Ovary (tissue), 9 donors: ENCODE results near the gene TRPM2. TPM values are rescaled to one million over a fixed set of nuclear protein-coding genes. Genes with fewer than 3 reads are reported as not detected.

ENCODE experiments used
- DNase-seq, 5 donors: peaks; one replicate each; pipeline ENCODE4 v3.0.0-alpha.2; 2019 to 2020
- H3K27ac ChIP-seq, 2 donors: fragments of 200-600 bp; one replicate each; pipeline versions ENCODE4 v1.5.1 to v1.8.0; 2019 to 2022
- H3K27me3 ChIP-seq: fragments of 200-600 bp; one replicate; pipeline ENCODE4 v1.8.0; 2022
- H3K36me3 ChIP-seq: fragments of 200-600 bp; sonication (generic); one replicate; pipeline ENCODE4 v1.5.1; 2019
- H3K4me1 ChIP-seq: one replicate; pipeline ENCODE4 v1.8.1; 2013; ENCODE audit warnings: mild to moderate bottlenecking, moderate library complexity; ENCODE audit not compliant: insufficient read depth
- H3K4me3 ChIP-seq: fragments of 200-600 bp; sonication (generic); one replicate; pipeline ENCODE4 v1.5.1; 2017
- H3K9me3 ChIP-seq, 2 donors: fragments of 200-600 bp in 1 of 2; sonication (generic) in 1 of 2; one replicate each; pipeline versions ENCODE4 v1.5.1 to v1.8.1; 2013 to 2019; ENCODE audit warnings: mild to moderate bottlenecking in 1 of 2, moderate library complexity in 1 of 2
- EP300 ChIP-seq: sonication (generic); formaldehyde crosslinking; IDR thresholded peaks from one replicate; pipeline ENCODE4 v1.6.1; 2017; ENCODE audit warnings: antibody characterized with exemption
- POLR2A ChIP-seq: fragments of 450-650 bp; IDR thresholded peaks from one replicate; pipeline ENCODE4 v1.6.1; 2017; ENCODE audit warnings: antibody characterized with exemption, mild to moderate bottlenecking, moderate library complexity
- WGBS, 3 donors: extraction: QIAGEN DNeasy Blood & Tissue Kit in 1 of 3; methylation state at CpG; one replicate each; pipeline versions ENCODE4 v1.1.5 to v1.1.7; 2013 to 2017; 5-methylcytosine and 5-hydroxymethylcytosine counted together
- intact Hi-C, 4 donors: fragments of 100-400 bp; cut with DNase I; formaldehyde crosslinking; loops; one replicate each; pipeline versions ENCODE4 v1.11.0 to v1.15.1; 2022 to 2023
- polyA plus RNA-seq, 2 donors: library from polyadenylated mRNA; stranded (reverse); fragments of 200-250 nt in 1 of 2; fragments of 350-450 nt in 1 of 2; fragmentation: Illumina TruSeq in 1 of 2; extraction: RNeasy Lipid Tissue Mini Kit (QIAGEN cat#74804) in 1 of 2; gene quantifications; one replicate each; pipeline ENCODE4 v1.2.3, GENCODE V29; 2013 to 2014
- total RNA-seq, 7 donors: library from RNA; depleted of rRNA in 2 of 7; stranded (reverse); fragments of >200 nt in 2 of 7; fragmentation: NEBNext Ultra II Directional in 3 of 7; extraction: Animal tissue kit (Norgen Biotek cat#: 25700) in 3 of 7; gene quantifications; one replicate each; pipeline versions ENCODE4 v1.1.0 to v1.2.4, GENCODE V29; 2016 to 2023
- TF ChIP-seq, protein P1 (sequence below), 3 donors: fragments of 450-650 bp in 2 of 3; fragments of 200-600 bp in 1 of 3; IDR thresholded peaks; one replicate each; pipeline versions ENCODE4 v1.5.1 to v1.8.0; 2016 to 2022; ENCODE audit warnings: antibody characterized with exemption in 3 of 3, mild to moderate bottlenecking in 1 of 3
- donor health status: DM: no; HTN: no; CAD: no; lungs with moderate emphysema.
- donor health status: DM: no; HTN: no; CAD: no.
- donor health status: Bipolar disorder and iron deficiency.
- donor health status: DM: yes; HTN: yes; CAD: no.
- donor health status: DM: no; HTN: no; CAD: no.
- donor health status: DM: yes; HTN: yes; CAD: no.

TRPM2 gene
- total and polyA plus RNA-seq, 9 donors: 0.48 to 7.0 (median 1.8) TPM

DNA sequence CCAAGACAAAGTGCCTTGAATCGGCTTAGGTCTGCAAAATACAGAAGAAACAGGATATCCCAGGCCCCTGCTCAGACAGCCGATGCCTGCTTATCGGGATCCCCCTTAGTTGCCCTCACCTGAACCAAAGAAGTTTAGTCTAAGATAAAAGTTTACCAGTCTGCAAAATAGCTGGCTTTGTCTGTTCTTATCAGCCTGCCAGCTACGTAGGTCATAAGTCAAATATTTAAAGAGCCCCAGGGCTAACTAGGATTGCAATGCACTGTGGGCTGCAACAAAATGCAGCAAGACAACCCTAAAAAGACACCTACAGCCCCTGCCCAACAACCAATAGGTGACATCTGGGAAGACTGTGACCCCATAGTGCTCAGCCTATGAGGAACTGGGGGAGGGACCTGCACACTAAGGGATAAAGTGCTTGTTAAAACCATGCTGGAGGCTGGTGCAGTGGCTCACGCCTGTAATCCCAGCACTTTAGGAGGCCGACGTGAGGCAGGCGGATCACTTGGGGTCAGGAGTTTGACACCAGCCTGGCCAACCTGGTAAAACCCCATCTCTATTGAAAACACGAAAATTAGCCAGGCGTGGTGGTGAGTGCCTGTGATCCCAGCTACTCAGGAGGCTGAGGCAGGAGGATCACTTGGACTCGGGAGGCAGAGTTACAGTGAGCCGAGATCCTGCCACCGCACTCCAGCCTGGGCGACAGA, 129.3 kb downstream of the TRPM2 start:
- WGBS, 3 donors: 70 to 76% (median 74%) methylated on average over 14 of the region's 14 CpGs
- DNase-seq: no peak
- no peaks in the 10 kb centered on the region for H3K27me3 ChIP-seq
- H3K9me3 ChIP-seq: no peaks in the 10 kb centered on the region
- TF ChIP-seq EP300: no peak
- TF ChIP-seq, protein P1, sequence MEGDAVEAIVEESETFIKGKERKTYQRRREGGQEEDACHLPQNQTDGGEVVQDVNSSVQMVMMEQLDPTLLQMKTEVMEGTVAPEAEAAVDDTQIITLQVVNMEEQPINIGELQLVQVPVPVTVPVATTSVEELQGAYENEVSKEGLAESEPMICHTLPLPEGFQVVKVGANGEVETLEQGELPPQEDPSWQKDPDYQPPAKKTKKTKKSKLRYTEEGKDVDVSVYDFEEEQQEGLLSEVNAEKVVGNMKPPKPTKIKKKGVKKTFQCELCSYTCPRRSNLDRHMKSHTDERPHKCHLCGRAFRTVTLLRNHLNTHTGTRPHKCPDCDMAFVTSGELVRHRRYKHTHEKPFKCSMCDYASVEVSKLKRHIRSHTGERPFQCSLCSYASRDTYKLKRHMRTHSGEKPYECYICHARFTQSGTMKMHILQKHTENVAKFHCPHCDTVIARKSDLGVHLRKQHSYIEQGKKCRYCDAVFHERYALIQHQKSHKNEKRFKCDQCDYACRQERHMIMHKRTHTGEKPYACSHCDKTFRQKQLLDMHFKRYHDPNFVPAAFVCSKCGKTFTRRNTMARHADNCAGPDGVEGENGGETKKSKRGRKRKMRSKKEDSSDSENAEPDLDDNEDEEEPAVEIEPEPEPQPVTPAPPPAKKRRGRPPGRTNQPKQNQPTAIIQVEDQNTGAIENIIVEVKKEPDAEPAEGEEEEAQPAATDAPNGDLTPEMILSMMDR (IDR thresholded peaks at IDR 0.05): no peak
- no peak for TF ChIP-seq POLR2A
- no peaks in the 10 kb centered on the region for H3K4me1 ChIP-seq
- no peaks in the 10 kb centered on the region for H3K36me3 ChIP-seq
- no peak overlapping the region for H3K4me3 ChIP-seq
- intact Hi-C loops: no loop called here
- H3K27ac ChIP-seq: no peak overlapping the region

DNA sequence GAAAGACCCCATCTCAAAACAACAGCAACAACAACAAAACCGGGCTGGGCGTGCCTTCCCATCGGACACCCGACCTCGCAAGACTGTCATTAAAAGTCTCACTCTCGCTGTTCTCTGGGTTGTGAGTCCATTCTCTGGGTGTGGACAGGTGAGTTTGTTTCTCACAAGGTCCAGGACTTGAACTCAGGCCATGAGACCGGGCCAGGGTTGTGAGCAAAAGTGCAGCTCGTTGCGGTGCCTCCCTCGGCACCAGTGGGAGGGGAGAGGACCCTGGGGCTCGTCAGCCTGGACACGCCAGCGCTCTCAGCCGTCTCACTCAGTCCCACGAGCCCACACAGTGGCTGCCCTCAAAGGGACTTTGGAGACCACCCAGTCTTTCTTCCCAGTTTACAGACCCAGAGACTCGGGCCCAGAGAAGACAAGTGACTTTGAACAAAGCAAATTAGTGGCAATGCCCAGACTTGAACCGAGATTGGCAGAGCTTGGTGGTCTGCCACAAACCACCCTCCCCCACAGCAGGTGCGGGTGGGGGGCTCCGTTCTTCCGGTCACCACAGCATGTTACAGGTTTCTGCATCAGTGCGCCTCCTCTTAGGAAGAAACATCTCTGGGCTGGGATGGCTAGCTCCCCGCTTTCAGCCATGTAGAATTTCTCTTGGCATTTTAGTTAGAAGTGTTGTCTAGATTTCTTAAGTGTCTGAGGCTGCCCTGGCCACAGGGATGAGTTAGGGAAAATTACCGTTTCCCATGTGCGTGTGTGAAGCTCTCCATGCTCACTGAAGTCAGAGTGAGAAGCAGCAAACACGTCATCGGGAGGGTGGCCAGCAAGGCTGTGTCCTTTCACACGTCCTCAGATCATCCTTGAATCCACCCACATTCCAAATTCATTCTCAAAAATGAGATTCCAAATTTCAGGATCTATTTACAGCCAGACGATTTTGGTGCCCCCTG, 130.1 kb downstream of the TRPM2 start:
- Histone ChIP-seq H3K9me3 (peaks cover 0 to 6% of the 10 kb centered on the region in 2 donors), H3K27ac (no peak overlapping the region), H3K27me3 (no peaks in the 10 kb centered on the region), H3K4me3 (no peak overlapping the region), H3K36me3 (no peaks in the 10 kb centered on the region), H3K4me1 (no peaks in the 10 kb centered on the region)
- TF ChIP-seq, protein P1 (IDR thresholded peaks at IDR 0.05): no peak
- TF ChIP-seq EP300 (no peak), POLR2A (no peak)
- no peak for DNase-seq
- intact Hi-C loops: no loop called here
- WGBS, 3 donors: 67 to 72% (median 68%) methylated on average over 28 of the region's 28 CpGs

DNA sequence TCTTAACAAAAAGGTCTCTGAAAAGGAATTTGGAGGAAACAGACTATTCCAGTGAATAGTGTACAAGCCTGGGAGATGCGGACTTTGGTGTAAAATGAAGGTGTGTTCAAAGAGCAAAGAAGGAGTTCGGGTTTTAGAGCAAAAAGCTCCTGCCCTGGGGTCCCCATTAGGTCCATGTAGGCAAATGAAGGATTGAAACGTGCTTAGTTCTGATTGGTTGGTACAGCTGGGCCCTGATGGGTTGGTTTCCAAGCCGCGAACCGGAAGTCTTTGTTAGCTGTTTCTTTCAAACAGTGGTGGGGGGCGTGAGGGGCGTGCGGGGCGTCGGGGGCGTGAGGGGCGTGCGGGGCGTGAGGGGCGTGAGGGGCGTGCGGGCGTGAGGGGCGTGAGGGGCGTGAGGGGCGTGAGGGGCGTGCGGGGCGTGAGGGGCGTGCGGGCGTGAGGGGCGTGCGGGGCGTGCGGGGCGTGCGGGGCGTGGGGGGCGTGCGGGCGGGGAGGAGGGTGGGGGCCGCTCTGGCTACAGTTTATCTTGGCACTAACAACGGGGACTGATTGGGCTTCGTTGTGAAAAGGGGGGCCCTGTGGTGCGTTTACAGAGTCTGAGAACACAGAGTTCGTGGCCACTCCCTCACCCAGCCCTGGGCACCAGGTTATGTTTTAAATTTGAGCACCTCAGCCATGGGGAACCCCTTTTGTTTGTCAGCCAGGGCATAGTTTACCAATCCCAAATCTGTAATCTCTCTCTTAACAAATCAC, 131.3 kb downstream of the TRPM2 start:
- intact Hi-C loops: no loop called here
- no peaks in the 10 kb centered on the region for H3K36me3 ChIP-seq
- no peak overlapping the region for H3K27ac ChIP-seq
- no peak for DNase-seq
- TF ChIP-seq POLR2A: no peak
- TF ChIP-seq, protein P1 (IDR thresholded peaks at IDR 0.05): no peak
- no peak for TF ChIP-seq EP300
- WGBS, 3 donors: 83 to 86% (median 84%) methylated on average over 39 to 41 of the region's 43 CpGs
- no peaks in the 10 kb centered on the region for H3K4me1 ChIP-seq
- H3K27me3 ChIP-seq: no peaks in the 10 kb centered on the region
- H3K9me3 ChIP-seq: peaks cover 0 to 6% of the 10 kb centered on the region in 2 donors
- no peak overlapping the region for H3K4me3 ChIP-seq

DNA sequence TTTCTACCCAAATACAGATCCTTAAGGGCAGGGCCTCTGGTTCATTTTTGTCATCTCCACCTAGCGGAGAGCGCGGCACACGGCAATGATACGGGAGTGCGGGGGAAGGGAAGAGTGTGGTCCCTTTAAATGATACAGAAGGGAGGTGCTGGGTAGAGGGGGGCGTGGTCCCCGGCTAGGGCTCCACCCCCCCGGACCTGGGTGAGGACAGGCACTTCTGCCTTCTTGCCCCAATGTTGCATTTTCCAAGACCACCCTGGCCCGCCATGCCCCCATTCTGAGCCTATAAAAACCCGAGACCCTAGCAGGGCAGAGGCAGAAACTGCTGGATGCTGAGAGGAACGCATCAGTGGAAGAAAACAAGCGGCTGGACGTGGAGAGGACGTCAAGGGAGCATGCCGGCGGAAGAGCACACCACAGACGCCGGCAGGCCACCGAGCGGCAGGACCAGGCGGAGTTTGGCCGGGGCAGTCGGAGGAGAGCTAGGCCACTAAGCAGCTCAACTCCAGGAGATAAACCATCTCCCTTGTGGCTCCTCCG, 131.9 kb downstream of the TRPM2 start:
- no peak overlapping the region for H3K4me3 ChIP-seq
- TF ChIP-seq EP300: no peak
- TF ChIP-seq POLR2A: no peak
- TF ChIP-seq, protein P1 (IDR thresholded peaks at IDR 0.05): no peak
- H3K27ac ChIP-seq: no peak overlapping the region
- H3K9me3 ChIP-seq: peaks cover 0 to 6% of the 10 kb centered on the region in 2 donors
- no peaks in the 10 kb centered on the region for H3K4me1 ChIP-seq
- 60 to 76% (median 60%) methylated on average over 25 of the region's 25 CpGs for WGBS, 3 donors
- intact Hi-C loops: no loop called here
- H3K27me3 ChIP-seq: no peaks in the 10 kb centered on the region
- DNase-seq: peak in 1 of 5 donors; percentile 43
- H3K36me3 ChIP-seq: no peaks in the 10 kb centered on the region
